Measurements from ENCODE around the gene FILIP1L.
"Not testable (repeated sequence)": the region's sequence is repeated elsewhere in the genome, so short reads cannot be mapped to it uniquely, and the experiment has no call there.

Gene FILIP1L

DNA sequence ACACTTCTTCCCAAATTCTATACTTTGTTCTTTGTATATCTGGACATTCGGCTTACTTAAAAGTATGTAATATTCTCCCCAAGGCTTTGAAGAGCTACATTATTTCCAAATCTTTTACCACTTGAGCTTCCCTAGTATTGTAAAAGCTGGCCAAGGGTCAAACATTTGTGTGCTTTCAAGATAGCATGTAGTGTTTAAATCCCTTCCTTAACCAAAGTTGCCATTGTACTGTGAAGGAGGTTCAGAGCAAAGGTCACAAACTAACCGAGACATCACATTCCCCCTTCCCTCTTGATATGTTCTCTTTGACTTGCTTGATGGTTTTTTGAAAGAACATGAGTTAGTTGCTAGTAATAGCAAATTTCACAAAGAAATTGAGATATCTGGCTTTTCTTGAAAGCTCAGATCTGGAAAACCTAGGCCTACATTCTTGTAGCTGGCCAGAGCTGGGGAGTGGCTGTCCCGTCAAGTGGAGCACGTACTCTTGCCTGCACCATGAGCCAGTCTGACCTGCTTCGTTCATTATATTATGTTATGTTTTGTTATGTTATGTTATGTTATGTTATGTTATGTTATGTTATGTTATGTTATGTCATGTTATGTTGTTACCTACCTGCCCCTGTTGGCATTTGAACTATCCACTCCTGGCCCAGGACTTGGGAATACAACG lies 60.2 kb downstream of the FILIP1L start:
- H3K27ac ChIP-seq: no peak overlapping the region
- no peaks in the 10 kb centered on the region; the same call in 1 of the 2 replicates for H3K27me3 ChIP-seq (ENCODE audit: insufficient read depth, low read depth)
- H3K36me3 ChIP-seq (ENCODE audit: insufficient read depth): no peaks in the 10 kb centered on the region
- no peak overlapping the region for H2AFZ ChIP-seq (ENCODE audit: low read depth)
- H3K4me3 ChIP-seq (IDR thresholded peaks at IDR 0.05; ENCODE audit: insufficient read depth, low read depth, low read length): no peak overlapping the region
- H3K4me1 ChIP-seq (ENCODE audit: low read depth, poor library complexity, severe bottlenecking): peaks cover 3% of the 10 kb centered on the region
- H3K79me2 ChIP-seq (ENCODE audit: insufficient read depth, low read depth): no peaks in the 10 kb centered on the region
- TF ChIP-seq, protein P1, sequence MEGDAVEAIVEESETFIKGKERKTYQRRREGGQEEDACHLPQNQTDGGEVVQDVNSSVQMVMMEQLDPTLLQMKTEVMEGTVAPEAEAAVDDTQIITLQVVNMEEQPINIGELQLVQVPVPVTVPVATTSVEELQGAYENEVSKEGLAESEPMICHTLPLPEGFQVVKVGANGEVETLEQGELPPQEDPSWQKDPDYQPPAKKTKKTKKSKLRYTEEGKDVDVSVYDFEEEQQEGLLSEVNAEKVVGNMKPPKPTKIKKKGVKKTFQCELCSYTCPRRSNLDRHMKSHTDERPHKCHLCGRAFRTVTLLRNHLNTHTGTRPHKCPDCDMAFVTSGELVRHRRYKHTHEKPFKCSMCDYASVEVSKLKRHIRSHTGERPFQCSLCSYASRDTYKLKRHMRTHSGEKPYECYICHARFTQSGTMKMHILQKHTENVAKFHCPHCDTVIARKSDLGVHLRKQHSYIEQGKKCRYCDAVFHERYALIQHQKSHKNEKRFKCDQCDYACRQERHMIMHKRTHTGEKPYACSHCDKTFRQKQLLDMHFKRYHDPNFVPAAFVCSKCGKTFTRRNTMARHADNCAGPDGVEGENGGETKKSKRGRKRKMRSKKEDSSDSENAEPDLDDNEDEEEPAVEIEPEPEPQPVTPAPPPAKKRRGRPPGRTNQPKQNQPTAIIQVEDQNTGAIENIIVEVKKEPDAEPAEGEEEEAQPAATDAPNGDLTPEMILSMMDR (conservative IDR thresholded peaks at IDR 0.05; ENCODE audit: low read depth, low read length): no peak
- no peaks in the 10 kb centered on the region for H4K20me1 ChIP-seq (ENCODE audit: insufficient read depth)
- no peak overlapping the region for H3K4me2 ChIP-seq
- no peak overlapping the region for H3K9ac ChIP-seq

DNA sequence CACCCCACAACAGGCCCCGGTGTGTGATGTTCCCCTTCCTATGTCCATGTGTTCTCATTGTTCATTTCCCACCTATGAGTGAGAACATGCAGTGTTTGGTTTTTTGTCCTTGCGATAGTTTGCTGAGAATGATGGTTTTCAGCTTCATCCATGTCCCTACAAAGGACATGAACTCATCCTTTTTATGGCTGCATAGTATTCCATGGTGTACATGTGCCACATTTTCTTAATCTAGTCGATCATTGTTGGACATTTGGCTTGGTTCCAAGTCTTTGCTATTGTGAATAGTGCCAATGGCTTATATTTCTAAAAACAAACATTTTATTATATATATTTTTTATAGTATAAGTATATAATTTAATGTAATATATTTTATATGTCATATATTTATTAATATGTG lies 62.8 kb downstream of the FILIP1L start:
- H3K4me2 ChIP-seq; H3K4me3 ChIP-seq (IDR thresholded peaks at IDR 0.05; ENCODE audit: insufficient read depth, low read depth, low read length); H4K20me1 ChIP-seq (ENCODE audit: insufficient read depth); H3K27me3 ChIP-seq (ENCODE audit: insufficient read depth, low read depth); H2AFZ ChIP-seq (ENCODE audit: low read depth); H3K79me2 ChIP-seq (ENCODE audit: insufficient read depth, low read depth); H3K27ac ChIP-seq; H3K36me3 ChIP-seq (ENCODE audit: insufficient read depth); H3K9ac ChIP-seq: not testable (repeated sequence)
- peaks cover 28% of the 10 kb centered on the region for H3K4me1 ChIP-seq (ENCODE audit: low read depth, poor library complexity, severe bottlenecking)

DNA sequence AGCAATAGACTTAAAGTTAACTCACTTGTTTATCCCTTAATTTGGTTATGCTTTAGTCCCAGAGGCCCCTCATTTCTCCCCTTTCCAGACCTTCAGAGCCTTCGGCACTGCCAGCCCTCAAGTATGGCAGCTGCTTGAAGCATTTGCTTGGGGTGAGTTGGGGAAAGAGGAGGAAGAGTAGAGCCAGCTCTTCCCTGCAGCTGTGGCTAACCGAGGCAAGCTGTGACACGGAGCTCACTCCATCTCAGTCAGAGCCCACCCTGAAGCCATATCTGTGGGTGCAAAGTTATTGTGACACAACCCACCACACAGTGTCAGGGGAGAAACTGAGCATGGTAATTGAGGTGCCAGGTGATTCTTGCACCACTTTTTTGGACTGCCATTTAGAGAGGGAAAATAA lies 66.1 kb downstream of the FILIP1L start:
- Histone ChIP-seq H3K4me2 (peak overlapping the region; percentile 89), H3K27me3 (ENCODE audit: insufficient read depth, low read depth) (peaks cover 3% of the 10 kb centered on the region), H3K36me3 (ENCODE audit: insufficient read depth) (no peaks in the 10 kb centered on the region), H3K4me1 (ENCODE audit: low read depth, poor library complexity, severe bottlenecking) (peaks cover 57% of the 10 kb centered on the region), H4K20me1 (ENCODE audit: insufficient read depth) (no peaks in the 10 kb centered on the region), H3K27ac (no peak overlapping the region), H3K4me3 (IDR thresholded peaks at IDR 0.05; ENCODE audit: insufficient read depth, low read depth, low read length) (no peak overlapping the region), H3K79me2 (ENCODE audit: insufficient read depth, low read depth) (no peaks in the 10 kb centered on the region), H2AFZ (ENCODE audit: low read depth) (no peak overlapping the region), H3K9ac (no peak overlapping the region)
- TF ChIP-seq, protein P1 (conservative IDR thresholded peaks at IDR 0.05; ENCODE audit: low read depth, low read length): no peak

DNA sequence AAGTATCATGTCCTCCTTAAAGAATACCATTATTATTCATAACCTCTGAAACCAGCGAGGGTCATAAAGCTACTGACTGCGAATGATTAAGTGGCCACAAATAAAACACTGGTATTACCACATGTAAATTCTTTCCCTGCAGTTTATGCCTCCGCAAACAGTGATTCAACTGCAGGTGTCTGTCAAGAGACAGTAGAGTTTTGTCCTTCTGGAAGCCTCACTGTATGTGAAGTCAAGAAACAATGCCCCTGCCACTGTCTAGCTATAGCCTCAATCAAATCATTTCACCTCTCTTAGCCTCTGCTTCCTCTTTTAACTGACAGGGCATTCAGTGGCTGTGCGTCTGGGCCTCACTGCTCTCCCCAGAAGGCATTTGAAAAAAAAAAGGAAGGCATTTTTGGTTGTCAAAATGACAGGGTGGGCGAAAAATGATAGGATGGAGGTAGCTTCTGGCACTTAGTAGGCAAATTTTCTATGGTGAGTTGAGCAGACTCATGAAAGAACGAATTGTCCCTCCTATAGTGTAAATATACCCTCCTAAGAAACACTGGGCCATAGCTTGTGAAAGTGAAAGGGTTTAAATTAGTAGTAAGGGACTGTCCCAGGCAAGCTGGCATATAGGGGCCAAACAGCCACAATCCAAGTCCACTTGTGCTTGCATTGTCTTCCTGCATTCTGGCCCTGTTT lies 66.7 kb downstream of the FILIP1L start:
- Histone ChIP-seq H3K4me3 (IDR thresholded peaks at IDR 0.05; ENCODE audit: insufficient read depth, low read depth, low read length) (peak overlapping the region; percentile 45), H3K27ac (peak overlapping the region; percentile 41; the same call in 1 of the 2 replicates), H3K27me3 (ENCODE audit: insufficient read depth, low read depth) (peaks cover 3% of the 10 kb centered on the region), H3K9ac (no peak overlapping the region), H3K4me1 (ENCODE audit: low read depth, poor library complexity, severe bottlenecking) (peaks cover 57% of the 10 kb centered on the region), H3K79me2 (ENCODE audit: insufficient read depth, low read depth) (no peaks in the 10 kb centered on the region), H3K4me2 (peak overlapping the region; percentile 89), H3K36me3 (ENCODE audit: insufficient read depth) (no peaks in the 10 kb centered on the region), H4K20me1 (ENCODE audit: insufficient read depth) (no peaks in the 10 kb centered on the region), H2AFZ (ENCODE audit: low read depth) (no peak overlapping the region)
- TF ChIP-seq, protein P1 (conservative IDR thresholded peaks at IDR 0.05; ENCODE audit: low read depth, low read length): no peak

DNA sequence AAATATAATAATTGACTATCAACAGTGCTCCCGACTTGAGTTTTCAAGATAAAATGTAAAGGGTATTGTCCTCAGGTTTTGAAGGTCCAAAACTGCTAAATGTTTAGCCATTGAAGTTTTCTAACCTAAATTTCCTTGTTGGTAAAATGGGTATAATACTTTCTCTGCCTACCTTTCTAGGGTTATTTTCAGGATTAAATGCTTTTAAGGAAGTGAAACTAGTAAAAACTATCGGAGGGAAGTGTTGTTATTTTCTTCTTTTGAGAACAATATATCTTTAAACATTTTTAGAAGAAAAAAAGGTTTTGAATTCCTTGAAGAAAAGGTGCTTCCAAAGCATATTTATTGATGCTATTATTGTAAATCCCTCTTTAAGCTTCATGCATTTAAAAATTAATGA lies 67.3 kb downstream of the FILIP1L start:
- no peak overlapping the region; the same call in 1 of the 2 replicates for H3K27ac ChIP-seq
- H3K4me1 ChIP-seq (ENCODE audit: low read depth, poor library complexity, severe bottlenecking): peaks cover 57% of the 10 kb centered on the region

More for the DNA sequence above, 67.3 kb downstream of the FILIP1L start:
- no peaks in the 10 kb centered on the region for H3K79me2 ChIP-seq (ENCODE audit: insufficient read depth, low read depth)
- peak overlapping the region; percentile 89 for H3K4me2 ChIP-seq
- no peak overlapping the region for H2AFZ ChIP-seq (ENCODE audit: low read depth)
- H3K9ac ChIP-seq: no peak overlapping the region
- H3K4me3 ChIP-seq (IDR thresholded peaks at IDR 0.05; ENCODE audit: insufficient read depth, low read depth, low read length): no peak overlapping the region
- H4K20me1 ChIP-seq (ENCODE audit: insufficient read depth): no peaks in the 10 kb centered on the region
- H3K27me3 ChIP-seq (ENCODE audit: insufficient read depth, low read depth): peaks cover 3% of the 10 kb centered on the region
- H3K36me3 ChIP-seq (ENCODE audit: insufficient read depth): no peaks in the 10 kb centered on the region
- TF ChIP-seq, protein P1 (conservative IDR thresholded peaks at IDR 0.05; ENCODE audit: low read depth, low read length): no peak
